Hepatocyte (in vitro differentiated cells): ENCODE results near the gene NUAK2.

Source experiments
- EZH2 ChIP-seq: fragments of 200-600 bp; sonication (generic); IDR thresholded peaks from 2 replicates; pipeline ENCODE4 v1.6.1; 2016; ENCODE audit warnings: antibody characterized with exemption, mild to moderate bottlenecking, borderline replicate concordance
- TF ChIP-seq, protein P1 (sequence below): fragments of 200-600 bp; sonication (generic); IDR thresholded peaks from 2 replicates; pipeline ENCODE4 v1.5.1; 2016; ENCODE audit warnings: antibody characterized with exemption, mild to moderate bottlenecking; ENCODE audit not compliant: poor library complexity

DNA sequence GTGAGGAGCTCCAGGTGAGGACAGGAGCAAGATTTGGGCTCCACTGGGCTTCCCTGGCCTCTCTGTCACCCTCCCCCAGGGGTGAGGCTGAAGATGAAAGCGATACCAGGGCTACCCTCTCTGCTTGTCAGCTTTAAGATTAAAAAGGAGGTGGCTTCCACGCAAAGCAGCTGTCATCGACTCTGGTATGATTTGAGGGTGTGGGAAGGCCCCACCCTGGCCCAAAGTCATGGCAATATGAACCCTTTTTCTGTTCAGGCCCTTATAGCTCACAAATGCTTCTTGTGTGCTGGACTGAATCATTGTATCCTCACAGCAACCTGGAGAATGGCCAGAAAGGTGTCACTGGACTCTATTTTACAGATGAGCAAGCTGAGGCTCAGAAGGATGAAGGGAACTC lies 41.6 kb downstream of the NUAK2 start:
- TF ChIP-seq, protein P1, sequence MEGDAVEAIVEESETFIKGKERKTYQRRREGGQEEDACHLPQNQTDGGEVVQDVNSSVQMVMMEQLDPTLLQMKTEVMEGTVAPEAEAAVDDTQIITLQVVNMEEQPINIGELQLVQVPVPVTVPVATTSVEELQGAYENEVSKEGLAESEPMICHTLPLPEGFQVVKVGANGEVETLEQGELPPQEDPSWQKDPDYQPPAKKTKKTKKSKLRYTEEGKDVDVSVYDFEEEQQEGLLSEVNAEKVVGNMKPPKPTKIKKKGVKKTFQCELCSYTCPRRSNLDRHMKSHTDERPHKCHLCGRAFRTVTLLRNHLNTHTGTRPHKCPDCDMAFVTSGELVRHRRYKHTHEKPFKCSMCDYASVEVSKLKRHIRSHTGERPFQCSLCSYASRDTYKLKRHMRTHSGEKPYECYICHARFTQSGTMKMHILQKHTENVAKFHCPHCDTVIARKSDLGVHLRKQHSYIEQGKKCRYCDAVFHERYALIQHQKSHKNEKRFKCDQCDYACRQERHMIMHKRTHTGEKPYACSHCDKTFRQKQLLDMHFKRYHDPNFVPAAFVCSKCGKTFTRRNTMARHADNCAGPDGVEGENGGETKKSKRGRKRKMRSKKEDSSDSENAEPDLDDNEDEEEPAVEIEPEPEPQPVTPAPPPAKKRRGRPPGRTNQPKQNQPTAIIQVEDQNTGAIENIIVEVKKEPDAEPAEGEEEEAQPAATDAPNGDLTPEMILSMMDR, result no peak
- no peak for TF ChIP-seq EZH2
